Right renal pelvis (tissue), 4 donors: Measurements from ENCODE around the gene NAIF1. TPM values are rescaled to one million over a fixed set of nuclear protein-coding genes. Genes with fewer than 3 reads are reported as not detected.
"Not testable (repeated sequence)": the region's sequence is repeated elsewhere in the genome, so short reads cannot be mapped to it uniquely, and the experiment has no call there.

Experiments
- DNase-seq, 4 donors: peaks; one replicate each; pipeline ENCODE4 v3.0.0-alpha.2; 2013; ENCODE audit warnings: low read depth in 4 of 4, low spot score in 3 of 4, missing footprints in 1 of 4
- polyA plus RNA-seq, 4 donors: library from polyadenylated mRNA; unstranded; fragments of 120-200 nt; gene quantifications; one replicate each; pipeline ENCODE4 v1.2.1, GENCODE V29; 2013; ENCODE audit not compliant: insufficient read length in 4 of 4

The NAIF1 gene
- polyA plus RNA-seq, 4 donors = 11.2 to 13.0 (median 12.0) TPM

DNA sequence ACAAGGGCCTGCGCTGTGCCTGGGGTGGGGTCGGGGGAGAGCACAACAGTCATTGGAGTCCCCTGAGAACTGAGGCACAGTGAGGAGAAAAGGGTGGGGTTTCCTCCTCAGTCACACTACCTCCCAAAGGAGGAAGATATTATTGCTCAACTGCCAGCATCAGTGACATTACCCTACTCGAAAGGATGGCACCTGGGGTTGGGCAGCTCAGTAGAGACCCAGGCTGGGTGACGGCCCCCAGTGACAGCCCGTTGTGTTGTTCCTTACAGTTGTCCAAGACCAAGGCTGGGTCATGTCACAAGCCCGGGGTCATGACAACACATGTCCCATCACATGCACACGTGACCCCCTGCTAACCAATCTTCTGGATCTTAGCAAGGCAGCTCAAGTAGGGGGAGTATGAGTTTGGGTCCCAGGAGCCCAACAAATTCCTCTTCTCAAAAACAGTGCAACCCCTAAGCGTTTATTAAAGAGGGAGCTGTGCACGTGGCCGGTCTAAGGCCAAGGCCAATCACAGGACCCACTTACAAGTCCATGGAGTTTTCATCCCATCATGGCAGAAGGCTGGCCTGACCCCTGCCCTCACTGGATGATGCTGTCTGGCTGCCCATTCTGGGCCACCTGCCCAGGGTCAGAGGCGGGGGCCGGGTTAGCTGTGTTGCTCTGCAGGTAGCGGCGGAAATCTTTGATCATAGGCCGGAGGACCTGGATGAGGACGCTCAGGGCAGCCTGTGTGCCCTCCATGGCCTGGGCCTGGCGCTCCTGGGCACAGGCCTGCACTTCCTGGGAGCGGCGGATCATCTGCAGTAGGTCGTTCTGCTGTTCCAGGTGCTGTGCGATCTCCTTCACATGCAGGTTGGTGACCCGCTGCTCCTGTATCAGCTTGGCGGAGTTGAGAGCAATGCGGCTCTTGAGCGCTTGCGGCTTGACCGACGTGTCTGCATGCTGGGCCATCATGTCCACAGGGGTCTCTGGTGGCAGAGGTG lies 4.0 kb downstream of the NAIF1 start:
- DNase-seq = no peak

DNA sequence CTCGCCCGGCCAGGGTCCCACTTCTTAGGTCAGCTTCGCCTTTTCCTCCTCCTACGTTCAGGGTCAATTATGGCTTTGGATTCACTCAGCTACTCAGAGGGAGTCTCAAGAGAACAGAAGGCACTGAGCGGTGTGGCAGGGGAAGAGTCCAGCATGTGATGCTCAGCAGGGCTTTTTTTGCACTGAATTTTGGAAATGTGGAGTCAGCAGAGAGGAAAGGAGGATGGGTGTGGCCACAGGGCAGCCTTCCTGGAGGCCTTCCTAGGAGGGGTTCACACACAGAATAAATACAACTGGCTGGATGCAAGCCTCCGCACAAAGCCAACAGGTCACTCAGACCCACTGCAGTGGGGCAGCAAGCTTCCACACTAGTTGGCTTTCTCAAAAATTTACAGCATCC lies 4.8 kb downstream of the NAIF1 start:
- no peak for DNase-seq

DNA sequence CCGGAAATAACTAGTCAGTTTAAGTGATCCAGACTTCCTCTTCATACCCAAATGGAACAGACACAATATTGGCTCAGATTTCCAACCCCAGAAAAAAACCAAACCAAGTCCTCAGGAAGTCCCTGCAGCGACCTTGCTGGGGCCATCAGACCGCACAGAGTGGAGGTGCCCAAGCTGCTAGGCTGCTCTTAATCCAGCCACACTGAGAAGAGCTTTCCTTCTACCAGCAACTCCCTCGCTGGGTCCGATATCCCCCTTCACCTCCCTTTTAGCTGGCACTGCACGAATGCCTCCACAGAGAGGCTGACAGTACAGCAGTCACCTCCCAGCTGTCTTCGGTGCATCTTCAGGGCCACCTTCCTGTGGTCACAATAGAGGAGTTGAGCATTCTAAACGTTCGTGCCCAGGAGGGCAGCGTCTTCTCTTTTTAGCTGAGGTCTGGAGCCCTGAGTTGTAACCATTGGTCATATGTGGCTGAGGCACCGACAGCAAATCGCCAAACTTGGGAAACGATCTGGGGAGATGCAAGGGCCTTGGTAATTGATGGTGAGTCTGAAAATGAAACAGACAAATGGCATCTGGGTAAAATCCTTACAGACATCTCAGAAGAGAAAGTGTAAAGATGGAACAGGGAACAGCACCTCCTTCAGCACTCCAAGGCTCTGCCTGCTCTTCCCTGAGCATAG lies 5.7 kb downstream of the NAIF1 start:
- DNase-seq = no peak

GRCh38 chr9:128059365-128059983 lies 7.6 kb downstream of the NAIF1 start:
- no peak for DNase-seq

DNA sequence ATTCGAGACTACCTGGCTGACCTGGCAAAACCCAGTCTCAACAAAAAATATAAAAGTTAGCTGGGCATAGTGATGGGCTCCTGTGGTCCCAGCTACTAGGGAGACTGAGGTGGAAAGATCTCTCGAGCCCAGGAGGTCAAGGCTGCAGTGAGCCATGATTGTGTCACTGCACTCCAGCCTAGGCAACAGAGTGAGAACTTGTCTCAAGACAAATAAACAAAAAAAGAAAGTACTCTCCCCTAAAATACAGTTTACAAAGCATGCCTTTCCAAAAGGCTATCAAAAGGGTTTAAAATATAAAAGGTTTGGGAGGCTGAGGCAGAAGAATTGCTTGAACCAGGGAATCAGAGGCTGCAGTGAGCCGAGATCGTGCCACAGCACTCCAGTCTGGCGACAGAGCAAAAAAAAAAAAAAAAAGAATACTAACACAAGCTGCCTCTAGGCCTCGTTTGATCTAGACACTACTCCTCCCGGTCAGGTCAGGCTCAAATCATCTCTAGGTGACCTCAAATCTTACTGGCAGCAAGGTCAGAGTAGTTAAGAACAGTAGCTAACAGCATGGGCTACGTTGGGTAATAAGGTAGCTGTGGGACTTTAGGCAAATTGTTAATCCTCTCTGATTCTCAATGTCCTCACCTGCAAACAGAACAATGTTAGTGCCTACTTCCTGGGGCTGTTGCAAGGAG lies 9.3 kb downstream of the NAIF1 start:
- no peak for DNase-seq

DNA sequence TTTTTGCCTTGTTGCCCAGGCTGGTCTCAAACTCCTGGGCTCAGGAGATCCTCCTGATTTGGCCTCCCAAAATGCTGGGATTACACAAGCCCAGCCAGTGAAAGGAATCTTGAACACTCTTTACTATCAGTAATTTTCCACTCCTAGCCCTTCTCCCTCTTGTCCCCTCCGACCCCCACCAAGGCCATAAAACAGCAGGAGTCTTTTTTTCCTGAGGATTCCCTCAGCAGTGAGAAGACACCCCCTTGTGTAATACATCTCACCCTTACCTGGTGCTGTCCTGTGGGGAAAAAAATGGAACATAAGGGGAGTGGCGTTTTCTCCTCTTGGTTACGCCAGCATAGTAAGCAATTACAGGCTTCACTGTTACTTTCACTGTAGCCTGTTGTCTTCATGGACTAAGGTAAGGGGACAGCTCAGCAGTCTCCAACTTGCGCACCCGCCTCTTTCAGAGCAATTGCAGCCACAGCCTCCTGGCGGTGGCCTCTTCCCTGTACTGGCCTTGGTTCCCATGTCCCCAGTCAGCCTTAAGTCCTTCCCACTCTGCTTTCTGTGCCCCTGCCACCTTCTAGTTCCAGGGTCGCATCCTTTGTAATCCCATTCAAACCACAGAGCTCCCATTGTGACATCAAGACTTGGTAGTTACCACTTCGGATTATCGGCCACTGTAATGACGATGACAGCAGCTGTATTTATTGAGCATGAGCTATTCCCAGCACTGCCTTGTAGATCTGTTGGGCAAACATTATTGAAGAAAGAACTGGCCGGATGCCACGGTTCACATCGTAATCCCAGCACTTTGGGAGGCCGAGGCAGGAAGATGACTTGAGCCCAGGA lies 10.0 kb downstream of the NAIF1 start:
- DNase-seq = no peak

- DNase-seq = no peak
Observed at GRCh38 chr9:128056086-128056485, 11.0 kb downstream of the NAIF1 start.

GRCh38 chr9:128055344-128056040 lies 11.6 kb downstream of the NAIF1 start:
- no peak for DNase-seq

- DNase-seq = no peak
Observed at GRCh38 chr9:128054087-128054486, 13.0 kb downstream of the NAIF1 start.

- DNase-seq = no peak
Observed at GRCh38 chr9:128053560-128053959, 13.6 kb downstream of the NAIF1 start.

DNA sequence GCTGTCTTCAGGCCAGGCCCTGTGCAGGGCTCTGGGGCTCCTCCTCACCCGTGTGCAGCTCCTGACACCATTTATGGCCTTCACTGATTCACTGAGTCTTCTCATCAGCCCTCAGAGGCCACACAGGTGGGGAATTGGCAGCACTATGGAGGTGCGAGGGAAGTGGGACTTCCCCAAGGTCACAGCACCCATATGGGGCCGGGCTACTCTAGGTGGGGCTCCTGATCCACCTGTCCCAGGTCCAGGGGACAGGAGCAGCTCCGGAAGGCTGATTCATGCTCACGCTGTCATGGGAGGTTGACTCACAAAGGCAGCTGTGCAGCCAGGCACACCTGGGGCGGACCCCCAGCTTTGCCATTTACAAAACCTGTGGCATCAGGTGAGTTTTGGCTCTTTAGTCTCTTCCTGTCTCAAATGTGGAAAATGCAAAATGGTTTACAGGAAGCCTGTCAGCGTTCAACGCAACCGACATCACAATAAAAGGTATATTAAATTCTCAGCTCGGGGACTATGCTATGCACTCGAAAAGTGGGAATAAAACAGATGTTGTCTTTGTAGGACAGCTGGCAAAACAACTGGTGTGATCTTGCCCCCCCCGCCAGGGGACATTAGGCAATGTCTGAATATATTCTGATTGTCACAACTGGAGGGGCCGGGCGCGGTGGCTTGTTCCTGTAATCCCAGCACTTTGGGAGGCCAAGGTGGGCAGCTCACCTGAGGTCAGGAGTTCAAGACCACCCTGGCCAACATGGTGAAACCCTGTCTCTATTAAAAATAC lies 15.0 kb downstream of the NAIF1 start:
- DNase-seq = no peak

GRCh38 chr9:128049843-128050242 lies 17.3 kb downstream of the NAIF1 start:
- DNase-seq = no peak

- DNase-seq = no peak
Observed at GRCh38 chr9:128048663-128049062, 18.5 kb downstream of the NAIF1 start.

GRCh38 chr9:128047231-128047630 lies 19.9 kb downstream of the NAIF1 start:
- DNase-seq = no peak

DNA sequence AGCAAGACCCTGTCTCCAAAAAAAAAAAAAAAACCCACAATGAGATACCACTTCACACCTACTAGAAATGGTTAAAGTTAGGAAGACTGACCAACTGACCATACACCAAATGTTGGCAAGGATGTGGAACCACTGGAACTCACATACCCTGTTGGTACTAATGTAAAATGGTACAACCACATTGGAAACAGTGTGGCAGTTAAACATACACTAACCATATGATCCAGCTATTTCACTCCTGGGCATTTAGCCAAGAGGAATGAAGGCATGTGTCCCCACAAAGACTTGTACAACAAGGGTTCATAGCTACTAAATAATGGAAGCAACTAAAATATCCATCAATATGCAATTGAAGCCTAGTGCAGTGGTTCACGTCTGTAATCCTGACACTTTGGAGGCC lies 21.3 kb downstream of the NAIF1 start:
- DNase-seq = no peak

GRCh38 chr9:128045409-128045808 lies 21.7 kb downstream of the NAIF1 start:
- DNase-seq = not testable (repeated sequence)

DNA sequence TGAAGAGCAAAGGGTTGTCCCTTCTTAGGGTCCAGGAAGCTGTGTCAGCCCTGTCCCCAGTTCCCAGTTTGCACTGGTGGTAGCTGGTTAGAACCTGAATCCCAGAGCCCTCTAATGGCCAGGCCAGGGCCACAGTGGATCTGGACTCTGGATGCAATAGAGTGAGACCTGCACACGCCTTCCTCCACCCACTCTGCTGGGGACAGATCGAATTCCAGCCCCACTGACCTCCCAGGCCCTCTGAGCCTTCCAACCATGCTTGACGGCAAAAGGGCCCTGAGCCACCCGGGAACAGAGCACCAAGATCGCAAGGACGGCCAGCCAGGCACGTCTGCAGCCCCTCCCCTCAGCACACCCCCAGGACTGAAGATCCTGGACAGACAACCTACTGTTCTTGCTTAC lies 23.7 kb downstream of the NAIF1 start:
- DNase-seq = no peak

DNA sequence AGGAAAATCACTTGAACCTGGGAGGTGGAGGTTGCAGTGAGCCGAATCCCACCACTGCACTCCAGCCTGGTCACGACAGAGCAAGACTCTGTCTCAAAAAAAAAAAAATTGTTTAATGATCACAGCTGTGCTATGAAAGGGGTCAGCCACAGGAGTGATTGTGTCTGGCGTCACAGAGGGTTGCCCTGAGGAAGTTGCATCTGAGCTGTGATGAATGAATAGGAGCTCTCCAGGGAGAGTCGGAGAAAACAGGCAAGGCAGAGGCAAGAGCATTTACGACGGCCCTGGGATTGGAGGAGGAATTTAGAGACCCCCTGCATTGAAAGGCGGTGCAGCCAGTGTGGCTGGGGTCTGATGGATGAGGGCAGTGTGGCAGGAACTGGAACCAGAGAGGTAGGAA lies 25.1 kb downstream of the NAIF1 start:
- no peak for DNase-seq

DNA sequence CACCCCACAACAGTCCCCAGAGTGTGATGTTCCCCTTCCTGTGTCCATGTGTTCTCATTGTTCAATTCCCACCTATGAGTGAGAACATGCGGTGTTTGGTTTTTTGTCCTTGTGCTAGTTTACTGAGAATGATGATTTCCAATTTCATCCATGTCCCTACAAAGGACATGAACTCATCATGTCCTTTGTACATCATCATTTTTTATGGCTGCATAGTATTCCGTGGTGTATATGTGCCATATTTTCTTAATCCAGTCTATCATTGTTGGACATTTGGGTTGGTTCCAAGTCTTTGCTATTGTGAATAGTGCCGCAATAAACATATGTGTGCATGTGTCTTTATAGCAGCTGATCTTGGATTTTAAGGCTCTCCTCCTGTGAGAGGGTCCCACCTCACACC lies 26.3 kb downstream of the NAIF1 start:
- DNase-seq = not testable (repeated sequence)
